WTC11 (cell line): ENCODE measurements around the gene MEIKIN.

ENCODE experiments used
- ATF1 ChIP-seq: sonication (generic); formaldehyde crosslinking; IDR thresholded peaks from 2 replicates; pipeline ENCODE4 v1.8.1; 2023; ENCODE audit warnings: mild to moderate bottlenecking, moderate library complexity, missing genetic modification reagents
- CTCF ChIP-seq: fragments of 200-600 bp; IDR thresholded peaks from 2 replicates; pipeline ENCODE4 v1.8.0; 2022; ENCODE audit warnings: antibody characterized with exemption
- FOXJ3 ChIP-seq: sonication (generic); formaldehyde crosslinking; IDR thresholded peaks from 2 replicates; pipeline ENCODE4 v1.9.0; 2021; ENCODE audit warnings: missing genetic modification reagents, mild to moderate bottlenecking, borderline replicate concordance
- FOXP4 ChIP-seq: sonication (generic); formaldehyde crosslinking; IDR thresholded peaks from 2 replicates; pipeline ENCODE4 v1.8.0; 2022; ENCODE audit warnings: mild to moderate bottlenecking, missing genetic modification reagents
- IRF1 ChIP-seq: sonication (generic); formaldehyde crosslinking; IDR thresholded peaks from 2 replicates; pipeline ENCODE4 v1.8.0; 2023; ENCODE audit warnings: missing genetic modification reagents
- JUN ChIP-seq: sonication (generic); formaldehyde crosslinking; IDR thresholded peaks from 2 replicates; pipeline ENCODE4 v1.8.0; 2023; ENCODE audit warnings: mild to moderate bottlenecking, missing genetic modification reagents
- NFYB ChIP-seq: sonication (generic); formaldehyde crosslinking; conservative IDR thresholded peaks from 2 replicates; pipeline ENCODE4 v1.8.0; 2022; ENCODE audit warnings: low read depth, missing genetic modification reagents
- TEAD4 ChIP-seq: sonication (generic); formaldehyde crosslinking; IDR thresholded peaks from 2 replicates; pipeline ENCODE4 v1.8.0; 2022; ENCODE audit warnings: mild to moderate bottlenecking, missing genetic modification reagents
- ZNF121 ChIP-seq: sonication (generic); formaldehyde crosslinking; IDR thresholded peaks from 2 replicates; pipeline ENCODE4 v1.8.0; 2023; ENCODE audit warnings: missing genetic modification reagents
- ZNF232 ChIP-seq: sonication (generic); formaldehyde crosslinking; IDR thresholded peaks from 2 replicates; pipeline ENCODE4 v1.8.0; 2022; ENCODE audit warnings: mild to moderate bottlenecking, missing genetic modification reagents

GRCh38 chr5:131814990-131815389 is 130.5 kb downstream of the MEIKIN start:
- no peak for TF ChIP-seq IRF1
- TF ChIP-seq TEAD4 (CRISPR knock-in tag): no peak
- no peak for TF ChIP-seq FOXJ3 (CRISPR knock-in tag)
- TF ChIP-seq FOXP4 (CRISPR knock-in tag): no peak
- TF ChIP-seq CTCF: no peak
- TF ChIP-seq ZNF232 (CRISPR knock-in tag): no peak
- no peak for TF ChIP-seq NFYB (CRISPR knock-in tag)
- TF ChIP-seq ZNF121 (CRISPR knock-in tag): no peak
- TF ChIP-seq JUN (CRISPR knock-in tag): no peak
- no peak for TF ChIP-seq ATF1 (CRISPR knock-in tag)
